HepG2 (cell line): Measurements from ENCODE around the gene SERTM1.

Experiments
- CTCF ChIP-seq: sonication (generic); formaldehyde crosslinking; IDR thresholded peaks from 2 replicates; pipeline ENCODE4 v1.5.0; 2020; ENCODE audit warnings: mild to moderate bottlenecking, missing genetic modification reagents, moderate library complexity
- HNF4G ChIP-seq, 2 experiments: sonication (generic) in 1 of 2; formaldehyde crosslinking in 1 of 2; IDR thresholded peaks; 2 replicates each; pipeline versions ENCODE4 v1.4.0 to v1.6.1; 2011 to 2020; ENCODE audit warnings: borderline replicate concordance in 2 of 2, low read depth in 2 of 2, mild to moderate bottlenecking in 2 of 2, low read length in 1 of 2, missing genetic modification reagents in 1 of 2, moderate library complexity in 1 of 2
- POLR2A ChIP-seq, 2 experiments: IDR thresholded peaks; 2 replicates each; pipeline ENCODE4 v1.6.1; 2011; ENCODE audit warnings: low read depth in 2 of 2, low read length in 2 of 2, mild to moderate bottlenecking in 1 of 2, moderate library complexity in 1 of 2; ENCODE audit not compliant: insufficient read depth in 1 of 2
- PRPF4 ChIP-seq: fragments of 200-400 bp; formaldehyde crosslinking; IDR thresholded peaks from 2 replicates; pipeline ENCODE4 v1.6.1; 2016; ENCODE audit warnings: low read length, low read depth; ENCODE audit not compliant: poor library complexity, severe bottlenecking
- ZBTB21 ChIP-seq: sonication (generic); formaldehyde crosslinking; IDR thresholded peaks from 2 replicates; pipeline ENCODE4 v1.4.0; 2020; ENCODE audit warnings: missing genetic modification reagents
- ZFAT ChIP-seq: sonication (generic); formaldehyde crosslinking; conservative IDR thresholded peaks from 2 replicates; pipeline ENCODE4 v1.8.1; 2023; ENCODE audit warnings: missing genetic modification reagents, inconsistent platforms
- ZNF383 ChIP-seq: sonication (generic); formaldehyde crosslinking; IDR thresholded peaks from 2 replicates; pipeline ENCODE4 v1.4.0; 2020; ENCODE audit warnings: missing genetic modification reagents, mild to moderate bottlenecking, borderline replicate concordance
- TF ChIP-seq, protein P1 (sequence below): sonication (generic); formaldehyde crosslinking; IDR thresholded peaks from 2 replicates; pipeline ENCODE4 v1.4.0; 2020; ENCODE audit warnings: missing genetic modification reagents; ENCODE audit errors: not compliant biosample characterization

DNA sequence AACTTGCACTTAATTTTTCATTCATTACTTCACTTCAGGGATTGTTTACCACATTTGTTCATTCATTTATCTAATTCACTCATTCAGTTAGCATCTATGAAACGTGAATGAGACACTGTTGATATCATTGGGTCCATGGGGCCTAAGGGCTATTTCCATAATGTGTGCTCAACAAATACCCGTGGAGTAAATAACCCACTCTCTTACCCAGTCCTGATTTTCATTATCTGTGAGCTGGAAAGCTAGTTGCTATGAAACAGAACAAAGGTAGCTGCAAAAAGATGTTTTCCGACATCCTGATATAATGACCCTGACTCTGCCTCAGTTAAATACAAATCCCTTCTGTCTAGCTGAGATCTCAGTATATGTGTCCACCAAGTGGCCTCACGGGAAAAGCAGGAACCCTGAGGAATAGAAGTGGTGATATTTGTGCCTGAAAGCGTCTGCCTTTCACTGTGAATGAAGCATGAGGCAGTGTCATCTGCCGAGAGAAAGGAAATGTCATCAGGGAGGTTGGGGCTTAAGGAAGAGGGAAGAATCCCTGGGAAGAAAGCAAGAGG is 63.8 kb downstream of the SERTM1 start:
- no peak for TF ChIP-seq POLR2A (IDR thresholded peaks at IDR 0.05; ENCODE audit: insufficient read depth in 1 of 2, low read depth in 2 of 2, low read length in 2 of 2)
- no peak for TF ChIP-seq PRPF4
- TF ChIP-seq CTCF (CRISPR knock-in tag): no peak
- TF ChIP-seq ZNF383 (CRISPR knock-in tag): no peak
- no peak for TF ChIP-seq ZBTB21 (CRISPR knock-in tag)
- TF ChIP-seq ZFAT (CRISPR knock-in tag): no peak
- TF ChIP-seq, protein P1, sequence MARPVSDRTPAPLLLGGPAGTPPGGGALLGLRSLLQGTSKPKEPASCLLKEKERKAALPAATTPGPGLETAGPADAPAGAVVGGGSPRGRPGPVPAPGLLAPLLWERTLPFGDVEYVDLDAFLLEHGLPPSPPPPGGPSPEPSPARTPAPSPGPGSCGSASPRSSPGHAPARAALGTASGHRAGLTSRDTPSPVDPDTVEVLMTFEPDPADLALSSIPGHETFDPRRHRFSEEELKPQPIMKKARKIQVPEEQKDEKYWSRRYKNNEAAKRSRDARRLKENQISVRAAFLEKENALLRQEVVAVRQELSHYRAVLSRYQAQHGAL (CRISPR knock-in tag): no peak
- TF ChIP-seq HNF4G (IDR thresholded peaks at IDR 0.05; ENCODE audit: borderline replicate concordance, low read depth, low read length): no peak
- no peak for TF ChIP-seq HNF4G (CRISPR knock-in tag; IDR thresholded peaks at IDR 0.05; ENCODE audit: borderline replicate concordance, low read depth)
